Activated T-helper 1 cell treated with anti-CD3 and anti-CD28 coated beads, Interleukin-2, amount 50 U/mL, for 16 hours (primary cell): ENCODE data around the gene GRB2.
A peak's percentile ranks its signal among the peaks of the same experiment; 100 is the strongest.
"Not testable (repeated sequence)": the region's sequence is repeated elsewhere in the genome, so short reads cannot be mapped to it uniquely, and the experiment has no call there.

Experiments
- DNase-seq, 2 donors: peaks; one replicate each; pipeline ENCODE4 v3.0.0-alpha.2; 2020; ENCODE audit warnings: low read depth in 1 of 2, low spot score in 1 of 2

GRB2 gene

GRCh38 chr17:75288770-75289114 is 116.7 kb downstream of the GRB2 start:
- no peak for DNase-seq

GRCh38 chr17:75288359-75288758 is 117.1 kb downstream of the GRB2 start:
- DNase-seq: no peak

- DNase-seq: no peak
Measured at GRCh38 chr17:75287221-75287620, 118.3 kb downstream of the GRB2 start.

- DNase-seq: no peak
Measured at GRCh38 chr17:75285123-75285522, 120.4 kb downstream of the GRB2 start.

- DNase-seq: not testable (repeated sequence)
Measured at GRCh38 chr17:75280189-75280588, 125.3 kb downstream of the GRB2 start.

GRCh38 chr17:75277664-75278071 is 127.8 kb downstream of the GRB2 start:
- no peak for DNase-seq

GRCh38 chr17:75273977-75274708 is 131.3 kb downstream of the GRB2 start:
- no peak for DNase-seq

GRCh38 chr17:75272848-75273184 is 132.7 kb downstream of the GRB2 start:
- DNase-seq: no peak

- DNase-seq: no peak
Measured at GRCh38 chr17:75271955-75272847, 133.3 kb downstream of the GRB2 start.

- DNase-seq: peak; percentile 77 to 85
Measured at GRCh38 chr17:75271233-75271954, 134.1 kb downstream of the GRB2 start.

- no peak for DNase-seq
Measured at GRCh38 chr17:75270966-75271232, 134.6 kb downstream of the GRB2 start, which contains the start of gene MIF4GD. Gene MIF4GD, minus strand, starts transcription at chr17:75271231. Its CDS starts 1,036 bp downstream, at chr17:75270195.

GRCh38 chr17:75270218-75270965 is 135.1 kb downstream of the GRB2 start:
- peak; percentile 23 to 30 for DNase-seq

- DNase-seq: no peak
Measured at GRCh38 chr17:75269844-75270217, 135.6 kb downstream of the GRB2 start.
